GM12878 (cell line): Measurements from ENCODE around the gene LYVE1. TPM values are rescaled to one million over a fixed set of nuclear protein-coding genes. Genes with fewer than 3 reads are reported as not detected.

ENCODE experiments used
- ATAC-seq: fragments of 200-7000 bp; cut with Tn5 transposase; 3 replicates; pipeline ENCODE4 v1.9.1; 2020; ENCODE audit warnings: mild to moderate bottlenecking, moderate library complexity
- BruUV-seq: library from RNA; stranded (reverse); fragments of 400-500 nt; replicated peaks from 2 replicates; lab custom pipeline; 2021; lab: Mats Ljungman, UMichigan
- CTCF ChIA-PET: fragments of 300-600 bp; sonication (Branson Sonifier 250); formaldehyde crosslinking; extraction: SDS; loops from one replicate; lab custom pipeline; 2021; ENCODE audit warnings: inconsistent platforms; lab: Yijun Ruan, JAX
- POLR2A ChIA-PET: fragments of 350-600 bp; formaldehyde crosslinking; extraction: SDS; loops from one replicate; lab custom pipeline; 2021; ENCODE audit warnings: inconsistent platforms; lab: Charles Lee
- RAD21 ChIA-PET: fragments of 300-600 bp; sonication (Branson Sonifier 250); formaldehyde crosslinking; loops from one replicate; lab custom pipeline; 2023; ENCODE audit warnings: antibody characterized with exemption; ENCODE audit not compliant: unreplicated experiment; lab: Charles Lee
- SMC1A ChIA-PET: fragments of 300-600 bp; sonication (Branson Sonifier 250); formaldehyde crosslinking; loops from one replicate; lab custom pipeline; 2023; ENCODE audit not compliant: unreplicated experiment, uncharacterized antibody; lab: Charles Lee
- DNase-seq: peaks from one replicate; pipeline ENCODE4 v3.0.0-alpha.2; 2011; ENCODE audit warnings: low read depth, low spot score
- FAIRE-seq: peaks from 3 replicates; lab custom pipeline; 2011; peaks lifted over from hg19 to GRCh38; lab: Jason Lieb, UNC
- H2AFZ ChIP-seq: 2 replicates; pipeline ENCODE4 v1.6.0; 2011; ENCODE audit warnings: low read depth, low read length, control low read depth; ENCODE audit not compliant: control insufficient read depth
- H3K27ac ChIP-seq: 2 replicates; pipeline ENCODE4 v1.5.1; 2011; ENCODE audit warnings: control low read depth; ENCODE audit not compliant: control insufficient read depth, insufficient read depth
- H3K27me3 ChIP-seq, 2 experiments: replicated peaks in 1 of 2; 2 replicates each; pipeline versions ENCODE4 v1.6.0 to v1.6.1; 2011; ENCODE audit warnings: low read length in 1 of 2; ENCODE audit not compliant: control insufficient read depth in 2 of 2, insufficient read depth in 2 of 2
- H3K36me3 ChIP-seq, 2 experiments: 2 replicates each; pipeline ENCODE4 v1.5.1; 2011; ENCODE audit warnings: low read length in 1 of 2; ENCODE audit not compliant: control insufficient read depth in 2 of 2, insufficient read depth in 2 of 2
- H3K4me1 ChIP-seq: 2 replicates; pipeline ENCODE4 v1.6.1; 2011; ENCODE audit warnings: mild to moderate bottlenecking, low read length, moderate library complexity, mixed read lengths; ENCODE audit not compliant: control insufficient read depth, insufficient read depth
- H3K4me2 ChIP-seq: 2 replicates; pipeline ENCODE4 v1.6.0; 2011; ENCODE audit warnings: control low read depth; ENCODE audit not compliant: control insufficient read depth, insufficient read depth
- H3K4me3 ChIP-seq: fragments of 200-600 bp; sonication (generic); 2 replicates; pipeline ENCODE4 v1.5.1; 2016
- H3K79me2 ChIP-seq: 2 replicates; pipeline ENCODE4 v1.6.0; 2011; ENCODE audit warnings: low read length; ENCODE audit not compliant: control insufficient read depth, insufficient read depth
- H3K9ac ChIP-seq: 2 replicates; pipeline ENCODE4 v1.8.0; 2011; ENCODE audit warnings: low read length, control low read depth, mixed read lengths; ENCODE audit not compliant: control insufficient read depth, insufficient read depth
- H3K9me3 ChIP-seq: replicated peaks from 3 replicates; pipeline ENCODE4 v1.5.1; 2011; ENCODE audit warnings: mild to moderate bottlenecking, low read length; ENCODE audit not compliant: control insufficient read depth, insufficient read depth
- H4K20me1 ChIP-seq: 2 replicates; pipeline ENCODE4 v1.6.0; 2011; ENCODE audit not compliant: control insufficient read depth, insufficient read depth
- CHD4 ChIP-seq: fragments of 200-600 bp; sonication (generic); IDR thresholded peaks from 2 replicates; pipeline ENCODE4 v1.6.1; 2016; ENCODE audit warnings: mild to moderate bottlenecking
- EED ChIP-seq: sonication (generic); IDR thresholded peaks from 2 replicates; pipeline ENCODE4 v1.6.1; 2016; ENCODE audit warnings: antibody characterized with exemption, low read depth
- EGR1 ChIP-seq, 2 experiments: IDR thresholded peaks; 1 replicate in 1 of 2; 2 replicates in 1 of 2; pipeline ENCODE4 v1.6.1; 2011 to 2012; ENCODE audit warnings: low read depth in 2 of 2, low read length in 2 of 2, borderline replicate concordance in 1 of 2, mild to moderate bottlenecking in 1 of 2, moderate library complexity in 1 of 2
- EP300 ChIP-seq, 2 experiments: fragments of 150-350 bp in 1 of 2; IDR thresholded peaks; 2 replicates each; pipeline ENCODE4 v1.6.1; 2011 to 2012; ENCODE audit warnings: low read depth in 2 of 2, low read length in 2 of 2, borderline replicate concordance in 1 of 2, improper control_type of control experiment in 1 of 2, inconsistent platforms in 1 of 2; ENCODE audit not compliant: control insufficient read depth in 1 of 2
- FOXK2 ChIP-seq: fragments of 450-650 bp; IDR thresholded peaks from 2 replicates; pipeline ENCODE4 v1.6.1; 2017; ENCODE audit warnings: mild to moderate bottlenecking, moderate library complexity
- MYB ChIP-seq: fragments of 150-350 bp; IDR thresholded peaks from 2 replicates; pipeline ENCODE4 v1.6.1; 2014; ENCODE audit warnings: mild to moderate bottlenecking, low read depth, low read length, borderline replicate concordance
- NBN ChIP-seq: fragments of 450-650 bp; IDR thresholded peaks from 2 replicates; pipeline ENCODE4 v1.6.1; 2016
- NKRF ChIP-seq: fragments of 450-650 bp; conservative IDR thresholded peaks from 2 replicates; pipeline ENCODE4 v1.6.1; 2017; ENCODE audit warnings: mild to moderate bottlenecking, moderate library complexity
- NR2C2 ChIP-seq: IDR thresholded peaks from 2 replicates; pipeline ENCODE4 v1.6.1; 2011; ENCODE audit warnings: borderline replicate concordance, low read depth; ENCODE audit not compliant: control insufficient read depth, insufficient read length
- POLR2A ChIP-seq: IDR thresholded peaks from 2 replicates; pipeline ENCODE4 v1.6.1; 2011; ENCODE audit warnings: low read depth, mild to moderate bottlenecking, low read length
- SIN3A ChIP-seq: IDR thresholded peaks from 2 replicates; pipeline ENCODE4 v1.6.1; 2012; ENCODE audit warnings: low read depth, low read length, improper control_type of control experiment
- SKIL ChIP-seq: fragments of 450-650 bp; IDR thresholded peaks from 2 replicates; pipeline ENCODE4 v1.6.1; 2017; ENCODE audit warnings: mild to moderate bottlenecking, low read depth, inconsistent platforms; ENCODE audit not compliant: poor library complexity, severe bottlenecking
- TBL1XR1 ChIP-seq: IDR thresholded peaks from 2 replicates; pipeline ENCODE4 v1.6.1; 2012; ENCODE audit warnings: low read depth, low read length, improper control_type of control experiment
- ZZZ3 ChIP-seq: IDR thresholded peaks from 2 replicates; pipeline ENCODE4 v1.6.1; 2011; ENCODE audit warnings: low read depth; ENCODE audit not compliant: control insufficient read depth, insufficient read length
- WGBS: methylation state at CpG from one replicate; pipeline ENCODE4 v1.1.6; 2016; ENCODE audit warnings: low lambda C conversion rate; ENCODE audit not compliant: insufficient replicate concordance, insufficient coverage; ENCODE audit errors: missing lambda C conversion rate; 5-methylcytosine and 5-hydroxymethylcytosine counted together
- in situ Hi-C: fragments of 300-500 bp; cut with MboI; formaldehyde crosslinking; loops from 9 replicates; pipeline ENCODE4 v1.14.3; 2018; ENCODE audit warnings: mixed read lengths
- intact Hi-C: fragments of 100-400 bp; cut with micrococcal nuclease; formaldehyde crosslinking; loops from one replicate; pipeline ENCODE4 v1.14.2; 2022; ENCODE audit not compliant: unreplicated experiment
- polyA plus RNA-seq, 11 experiments: library from polyadenylated mRNA; depleted of rRNA in 4 of 11; unstranded in 6 of 11; stranded (reverse) in 5 of 11; fragments of >200 nt; fragmentation: Nextera tagmentation in 4 of 11; fragmentation: Illumina TruSeq in 1 of 11; extraction: Ambion mirVana in 4 of 11; extraction: Trizol in 1 of 11; gene quantifications; 1 replicate in 1 of 11; 2 replicates in 10 of 11; pipeline versions ENCODE4 v1.2.1 to v1.2.3, GENCODE V29; 2011 to 2016; ENCODE audit warnings: inconsistent platforms in 2 of 11, missing spikeins in 2 of 11, low read depth in 1 of 11
- total RNA-seq, 4 experiments: library from RNA; depleted of rRNA in 3 of 4; stranded (reverse); fragments of >200 nt in 3 of 4; fragmentation: Illumina TruSeq in 1 of 4; extraction: Trizol in 1 of 4; gene quantifications; 2 replicates each; pipeline versions ENCODE4 v1.2.1 to v1.2.3, GENCODE V29; 2013 to 2021

LYVE1 gene
- total and polyA plus RNA-seq, 10 of the 15 experiments (the other 5 are each of a cell fraction or from before 2014, with no cell fraction given), result 0.15 TPM; not detected in 9

GRCh38 chr11:10591741-10592140 is 23.3 kb upstream of the LYVE1 start:
- no peak for FAIRE-seq
- Histone ChIP-seq H3K27ac (no peak overlapping the region), H3K36me3 (no peaks in the 10 kb centered on the region), H2AFZ (no peak overlapping the region), H3K4me1 (no peaks in the 10 kb centered on the region), H3K27me3 (no peaks in the 10 kb centered on the region; a peak in 1 of 4 replicates), H3K9ac (no peak overlapping the region), H3K4me3 (no peak overlapping the region), H3K79me2 (no peaks in the 10 kb centered on the region), H3K9me3 (no peaks in the 10 kb centered on the region), H4K20me1 (no peaks in the 10 kb centered on the region), H3K4me2 (no peak overlapping the region)
- DNase-seq, result no peak
- ChIA-PET RAD21 (no interaction called here), POLR2A (no interaction called here), SMC1A (no interaction called here), CTCF (interaction anchor here (1.0 kb wide), 1 partner anchor 16 kb away, joined by 3 read pairs; no protein-coding TSS in a partner anchor)
- in situ Hi-C loops (no loop called here), intact Hi-C loops (no loop called here)
- ATAC-seq, result no peak
- TF ChIP-seq FOXK2 (no peak), EP300 (IDR thresholded peaks at IDR 0.05; ENCODE audit: borderline replicate concordance in 1 of 2, control insufficient read depth in 1 of 2, low read depth in 2 of 2, low read length in 2 of 2) (no peak), CHD4 (no peak), NKRF (no peak), TBL1XR1 (no peak), POLR2A (no peak), MYB (no peak), NBN (no peak), SIN3A (no peak), SKIL (no peak), NR2C2 (no peak), EED (no peak), EGR1 (IDR thresholded peaks at IDR 0.05; ENCODE audit: borderline replicate concordance in 1 of 2, low read depth in 2 of 2, low read length in 2 of 2) (no peak), ZZZ3 (no peak)
- no TSS peak for BruUV-seq
- WGBS, result 0% methylated on average over 2 of the region's 2 CpGs
